Measurements from ENCODE around the gene DPH5.
"Not testable (repeated sequence)": the region's sequence is repeated elsewhere in the genome, so short reads cannot be mapped to it uniquely, and the experiment has no call there.

The DPH5 gene

GRCh38 chr1:101041300-101041699, 15.7 kb upstream of the DPH5 start:
- no peak for TF ChIP-seq CTCF (IDR thresholded peaks at IDR 0.05; ENCODE audit: low read depth, low read length)
- H3K4me3 ChIP-seq (ENCODE audit: low read depth, low read length): no peak overlapping the region
- no peak overlapping the region for H3K27ac ChIP-seq
- no peaks in the 10 kb centered on the region for H3K9me3 ChIP-seq (ENCODE audit: severe bottlenecking)
- H3K27me3 ChIP-seq (ENCODE audit: insufficient read depth, low read depth, severe bottlenecking): no peaks in the 10 kb centered on the region
- no peak for DNase-seq
- no peaks in the 10 kb centered on the region for H3K36me3 ChIP-seq

- no peak overlapping the region for H3K4me3 ChIP-seq (ENCODE audit: low read depth, low read length)
- no peak for TF ChIP-seq CTCF (IDR thresholded peaks at IDR 0.05; ENCODE audit: low read depth, low read length)
- H3K36me3 ChIP-seq: no peaks in the 10 kb centered on the region
- H3K27me3 ChIP-seq (ENCODE audit: insufficient read depth, low read depth, severe bottlenecking): no peaks in the 10 kb centered on the region
- H3K27ac ChIP-seq: no peak overlapping the region
- H3K9me3 ChIP-seq (ENCODE audit: severe bottlenecking): no peaks in the 10 kb centered on the region
- DNase-seq: no peak
These were observed 15.1 kb upstream of the DPH5 start for GRCh38 chr1:101040666-101041065.

GRCh38 chr1:101039245-101039644, 13.7 kb upstream of the DPH5 start:
- DNase-seq: no peak
- no peaks in the 10 kb centered on the region for H3K36me3 ChIP-seq
- H3K4me3 ChIP-seq (ENCODE audit: low read depth, low read length): no peak overlapping the region
- H3K9me3 ChIP-seq (ENCODE audit: severe bottlenecking): no peaks in the 10 kb centered on the region
- no peaks in the 10 kb centered on the region for H3K27me3 ChIP-seq (ENCODE audit: insufficient read depth, low read depth, severe bottlenecking)
- H3K27ac ChIP-seq: no peak overlapping the region
- TF ChIP-seq CTCF (IDR thresholded peaks at IDR 0.05; ENCODE audit: low read depth, low read length): no peak

- no peak overlapping the region for H3K27ac ChIP-seq
- H3K4me3 ChIP-seq (ENCODE audit: low read depth, low read length): no peak overlapping the region
- DNase-seq: no peak
- no peaks in the 10 kb centered on the region for H3K36me3 ChIP-seq
- H3K27me3 ChIP-seq (ENCODE audit: insufficient read depth, low read depth, severe bottlenecking): no peaks in the 10 kb centered on the region
- H3K9me3 ChIP-seq (ENCODE audit: severe bottlenecking): no peaks in the 10 kb centered on the region
- no peak for TF ChIP-seq CTCF (IDR thresholded peaks at IDR 0.05; ENCODE audit: low read depth, low read length)
These were observed 11.7 kb upstream of the DPH5 start for GRCh38 chr1:101037316-101037715.

- Histone ChIP-seq H3K9me3 (ENCODE audit: severe bottlenecking) (no peaks in the 10 kb centered on the region), H3K27ac (no peak overlapping the region), H3K27me3 (ENCODE audit: insufficient read depth, low read depth, severe bottlenecking) (no peaks in the 10 kb centered on the region), H3K36me3 (no peaks in the 10 kb centered on the region), H3K4me3 (ENCODE audit: low read depth, low read length) (no peak overlapping the region)
- DNase-seq: no peak
- TF ChIP-seq CTCF (IDR thresholded peaks at IDR 0.05; ENCODE audit: low read depth, low read length): no peak
These were observed 7.4 kb upstream of the DPH5 start for GRCh38 chr1:101033017-101033416.

GRCh38 chr1:101032129-101032528, 6.5 kb upstream of the DPH5 start:
- not testable (repeated sequence) for H3K27me3 ChIP-seq (ENCODE audit: insufficient read depth, low read depth, severe bottlenecking); H3K27ac ChIP-seq; DNase-seq; H3K4me3 ChIP-seq (ENCODE audit: low read depth, low read length); H3K36me3 ChIP-seq; H3K9me3 ChIP-seq (ENCODE audit: severe bottlenecking)
